Nephron (organoid): Measurements from ENCODE around the gene SLC4A7.
"Not testable (repeated sequence)": the region's sequence is repeated elsewhere in the genome, so short reads cannot be mapped to it uniquely, and the experiment has no call there.

Experiments
- H3K27ac Mint-ChIP-seq, 3 experiments: 2 replicates each; pipeline ENCODE4 v1.8.0; 2020; ENCODE audit warnings: mixed read lengths in 3 of 3, mild to moderate bottlenecking in 2 of 3, moderate library complexity in 1 of 3
- H3K27me3 Mint-ChIP-seq: 2 replicates; pipeline ENCODE4 v1.8.0; 2021; ENCODE audit warnings: low read depth, mild to moderate bottlenecking, moderate library complexity, mixed read lengths
- H3K36me3 Mint-ChIP-seq: 2 replicates; pipeline ENCODE4 v1.8.0; 2020; ENCODE audit warnings: low read depth, mixed read lengths
- H3K4me1 Mint-ChIP-seq: 2 replicates; pipeline ENCODE4 v1.8.0; 2020; ENCODE audit warnings: mixed read lengths
- H3K4me3 Mint-ChIP-seq, 3 experiments: 2 replicates each; pipeline ENCODE4 v1.8.0; 2020; ENCODE audit warnings: mild to moderate bottlenecking in 3 of 3, mixed read lengths in 3 of 3, moderate library complexity in 2 of 3
- H3K9me3 Mint-ChIP-seq: 2 replicates; pipeline ENCODE4 v1.8.0; 2020; ENCODE audit warnings: mixed read lengths
- TF ChIP-seq, protein P1 (sequence below), 3 experiments: fragments of 200-600 bp; sonication (generic); IDR thresholded peaks; one replicate each; pipeline ENCODE4 v1.5.0; 2021; ENCODE audit warnings: antibody characterized with exemption in 3 of 3; ENCODE audit not compliant: unreplicated experiment in 3 of 3

Gene SLC4A7

DNA sequence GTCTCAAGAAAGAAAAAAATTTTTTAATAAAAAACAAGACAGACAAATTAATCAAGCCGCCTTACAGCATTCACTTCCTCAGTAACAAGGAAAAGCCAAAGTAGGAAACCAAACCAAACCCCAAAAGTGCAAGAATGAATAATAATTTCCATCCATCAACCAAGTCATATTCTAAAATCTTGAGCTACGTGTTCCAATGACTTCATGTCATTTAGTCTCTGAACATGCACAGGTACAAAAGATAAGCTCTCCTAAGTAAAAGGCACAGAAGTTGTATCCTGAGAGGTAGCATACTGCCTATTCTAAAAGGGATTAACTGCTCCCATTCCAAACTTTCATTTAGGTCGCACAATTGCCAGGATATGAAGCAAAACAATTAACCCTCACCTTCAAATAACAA, 29.7 kb downstream of the SLC4A7 start:
- TF ChIP-seq, protein P1, sequence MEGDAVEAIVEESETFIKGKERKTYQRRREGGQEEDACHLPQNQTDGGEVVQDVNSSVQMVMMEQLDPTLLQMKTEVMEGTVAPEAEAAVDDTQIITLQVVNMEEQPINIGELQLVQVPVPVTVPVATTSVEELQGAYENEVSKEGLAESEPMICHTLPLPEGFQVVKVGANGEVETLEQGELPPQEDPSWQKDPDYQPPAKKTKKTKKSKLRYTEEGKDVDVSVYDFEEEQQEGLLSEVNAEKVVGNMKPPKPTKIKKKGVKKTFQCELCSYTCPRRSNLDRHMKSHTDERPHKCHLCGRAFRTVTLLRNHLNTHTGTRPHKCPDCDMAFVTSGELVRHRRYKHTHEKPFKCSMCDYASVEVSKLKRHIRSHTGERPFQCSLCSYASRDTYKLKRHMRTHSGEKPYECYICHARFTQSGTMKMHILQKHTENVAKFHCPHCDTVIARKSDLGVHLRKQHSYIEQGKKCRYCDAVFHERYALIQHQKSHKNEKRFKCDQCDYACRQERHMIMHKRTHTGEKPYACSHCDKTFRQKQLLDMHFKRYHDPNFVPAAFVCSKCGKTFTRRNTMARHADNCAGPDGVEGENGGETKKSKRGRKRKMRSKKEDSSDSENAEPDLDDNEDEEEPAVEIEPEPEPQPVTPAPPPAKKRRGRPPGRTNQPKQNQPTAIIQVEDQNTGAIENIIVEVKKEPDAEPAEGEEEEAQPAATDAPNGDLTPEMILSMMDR (IDR thresholded peaks at IDR 0.05; ENCODE audit: unreplicated experiment in 3 of 3) = no peak
- Mint-ChIP-seq H3K27ac (peak overlapping the region in 1 of 3 experiments; percentile 58), H3K4me1 (peaks cover 7% of the 10 kb centered on the region), H3K27me3 (no peaks in the 10 kb centered on the region), H3K9me3 (no peaks in the 10 kb centered on the region), H3K4me3 (no peak overlapping the region), H3K36me3 (peaks cover 18% of the 10 kb centered on the region)

DNA sequence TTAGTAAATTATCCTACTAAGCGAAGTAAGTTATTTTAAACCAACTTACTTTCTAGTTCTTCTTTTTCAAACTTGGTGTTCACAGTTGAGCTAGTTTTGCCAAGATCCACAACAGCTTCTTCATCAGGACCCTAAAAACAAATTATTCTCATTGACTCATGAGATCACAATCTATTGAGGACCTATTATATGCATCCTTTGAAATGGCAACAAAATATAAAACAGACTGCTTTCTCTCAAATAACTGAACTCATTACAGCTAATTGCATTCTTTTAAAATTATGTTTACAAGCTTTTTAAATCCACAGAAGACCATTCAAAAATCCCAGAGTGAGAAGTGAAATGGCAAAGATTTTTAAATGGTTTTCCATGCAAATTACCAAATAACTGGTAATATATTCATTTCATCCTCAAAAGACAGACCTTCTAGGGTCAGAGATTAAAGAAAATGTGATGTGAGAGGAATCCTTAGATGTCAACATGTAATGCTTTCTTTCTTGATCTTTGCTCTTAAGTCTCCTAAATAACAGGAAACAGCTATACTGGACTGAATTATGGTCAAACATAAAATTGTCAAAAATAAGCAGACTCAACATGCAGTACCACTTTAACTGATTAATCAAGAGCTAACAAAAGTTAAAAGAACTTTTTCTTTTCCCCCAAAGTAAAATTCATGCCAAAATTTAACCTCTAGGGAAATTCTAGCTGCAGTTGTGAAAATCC, 31.7 kb downstream of the SLC4A7 start:
- peaks cover 7% of the 10 kb centered on the region for H3K4me1 Mint-ChIP-seq

DNA sequence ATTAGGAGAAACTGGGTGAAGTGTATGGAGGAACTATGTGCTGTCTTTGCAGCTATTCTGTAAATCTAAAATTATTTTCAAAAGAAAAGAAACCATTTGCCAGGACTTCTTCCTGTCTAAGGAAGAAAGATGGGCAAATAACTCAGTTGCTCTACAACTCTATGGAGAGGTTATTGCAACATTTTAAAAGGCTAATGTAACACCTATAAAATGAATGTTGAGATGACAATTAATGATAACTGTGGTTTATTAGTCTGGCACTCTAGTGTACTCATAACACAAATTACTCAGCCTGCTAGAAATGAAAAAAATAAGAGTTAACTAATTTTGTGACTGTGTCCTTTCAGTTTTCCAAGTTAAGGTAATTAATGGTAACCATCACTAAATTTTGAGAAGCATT, 32.3 kb downstream of the SLC4A7 start:
- no peaks in the 10 kb centered on the region for H3K9me3 Mint-ChIP-seq
- peaks cover 15% of the 10 kb centered on the region for H3K36me3 Mint-ChIP-seq
- H3K4me3 Mint-ChIP-seq = no peak overlapping the region
- no peak overlapping the region for H3K27ac Mint-ChIP-seq
- TF ChIP-seq, protein P1 (IDR thresholded peaks at IDR 0.05; ENCODE audit: unreplicated experiment in 3 of 3) = no peak
- H3K4me1 Mint-ChIP-seq = peaks cover 7% of the 10 kb centered on the region
- no peaks in the 10 kb centered on the region for H3K27me3 Mint-ChIP-seq

More for the DNA sequence above, 31.7 kb downstream of the SLC4A7 start:
- Mint-ChIP-seq H3K9me3 (no peaks in the 10 kb centered on the region), H3K36me3 (peaks cover 14% of the 10 kb centered on the region), H3K4me3 (no peak overlapping the region), H3K27me3 (no peaks in the 10 kb centered on the region), H3K27ac (peak overlapping the region in 1 of 3 experiments; percentile 62)
- TF ChIP-seq, protein P1 (IDR thresholded peaks at IDR 0.05; ENCODE audit: unreplicated experiment in 3 of 3) = no peak

DNA sequence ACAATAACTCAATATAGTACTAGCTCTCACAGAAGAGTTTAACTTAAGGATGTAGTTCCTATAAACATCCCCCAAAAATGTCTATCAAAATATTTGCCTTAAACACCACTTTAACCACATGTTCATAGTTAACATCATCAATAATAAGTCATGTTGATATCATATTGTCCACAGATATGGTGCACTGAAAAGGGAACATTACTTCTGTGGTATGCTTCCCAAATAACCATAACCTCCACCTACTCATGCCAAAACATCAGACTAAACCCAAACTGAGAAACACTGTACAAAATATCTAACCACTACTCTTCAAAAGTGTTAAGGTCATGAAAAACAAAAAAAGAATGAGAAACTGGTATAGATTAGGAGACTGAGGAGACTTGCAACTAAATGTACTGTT, 32.9 kb downstream of the SLC4A7 start:
- Mint-ChIP-seq H3K36me3 (peaks cover 15% of the 10 kb centered on the region), H3K4me1 (peaks cover 7% of the 10 kb centered on the region), H3K4me3 (no peak overlapping the region), H3K27ac (no peak overlapping the region), H3K27me3 (no peaks in the 10 kb centered on the region), H3K9me3 (no peaks in the 10 kb centered on the region)
- TF ChIP-seq, protein P1 (IDR thresholded peaks at IDR 0.05; ENCODE audit: unreplicated experiment in 3 of 3) = no peak

DNA sequence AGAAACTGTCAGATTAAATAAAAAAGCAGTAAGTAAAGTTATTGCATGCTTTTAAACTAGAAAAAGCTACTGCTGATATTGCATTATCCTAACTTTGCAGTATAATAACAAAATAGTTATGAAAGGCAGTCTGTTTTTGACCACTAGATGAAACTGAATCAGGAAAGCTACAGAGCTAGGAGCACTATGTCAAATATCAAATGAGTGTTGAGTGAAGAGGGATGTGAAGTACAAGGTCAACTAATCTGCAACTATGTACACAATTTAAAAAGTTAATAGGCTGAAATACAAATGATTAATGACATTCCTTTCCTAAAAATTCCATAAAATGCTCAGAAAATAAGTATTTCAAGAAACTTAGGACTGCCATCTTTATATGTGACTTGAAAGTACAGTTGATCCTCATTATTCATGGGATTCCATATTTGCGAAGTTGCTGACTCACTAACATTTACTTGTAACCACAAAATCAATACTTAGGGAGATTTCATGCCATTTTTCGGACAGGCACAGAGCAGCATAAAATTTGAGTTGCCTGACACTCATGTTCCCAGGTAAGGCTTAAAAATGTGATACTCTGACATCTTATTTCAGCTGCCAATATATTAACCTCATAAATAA, 34.5 kb downstream of the SLC4A7 start:
- Mint-ChIP-seq H3K4me3 (no peak overlapping the region), H3K27me3 (no peaks in the 10 kb centered on the region), H3K9me3 (no peaks in the 10 kb centered on the region), H3K27ac (peak overlapping the region in 1 of 3 experiments; percentile 33), H3K4me1 (peaks cover 7% of the 10 kb centered on the region), H3K36me3 (peaks cover 21% of the 10 kb centered on the region)
- TF ChIP-seq, protein P1 (IDR thresholded peaks at IDR 0.05; ENCODE audit: unreplicated experiment in 3 of 3) = no peak

DNA sequence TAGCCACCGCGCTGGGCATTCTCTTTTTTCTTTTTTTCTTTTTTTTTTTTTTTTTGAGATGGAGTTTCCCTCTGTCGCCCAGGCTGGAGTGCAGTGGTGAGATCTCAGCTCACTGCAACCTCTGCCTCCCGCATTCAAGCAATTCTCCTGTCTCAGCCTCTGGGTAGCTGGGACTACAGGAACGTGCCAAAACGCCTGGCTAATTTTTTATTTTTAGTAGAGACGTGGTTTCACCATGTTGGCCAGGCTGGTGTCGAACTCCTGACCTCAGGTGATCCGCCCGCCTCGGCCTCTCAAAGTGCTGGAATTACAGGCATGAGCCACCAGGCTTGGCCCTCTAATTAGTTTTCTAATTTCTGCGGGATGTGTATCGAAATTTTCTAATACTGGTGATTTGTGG, 41.2 kb downstream of the SLC4A7 start:
- H3K27me3 Mint-ChIP-seq, H3K4me1 Mint-ChIP-seq, H3K4me3 Mint-ChIP-seq, H3K27ac Mint-ChIP-seq: not testable (repeated sequence)
- Mint-ChIP-seq H3K9me3 (peaks cover 13% of the 10 kb centered on the region), H3K36me3 (peaks cover 64% of the 10 kb centered on the region)

DNA sequence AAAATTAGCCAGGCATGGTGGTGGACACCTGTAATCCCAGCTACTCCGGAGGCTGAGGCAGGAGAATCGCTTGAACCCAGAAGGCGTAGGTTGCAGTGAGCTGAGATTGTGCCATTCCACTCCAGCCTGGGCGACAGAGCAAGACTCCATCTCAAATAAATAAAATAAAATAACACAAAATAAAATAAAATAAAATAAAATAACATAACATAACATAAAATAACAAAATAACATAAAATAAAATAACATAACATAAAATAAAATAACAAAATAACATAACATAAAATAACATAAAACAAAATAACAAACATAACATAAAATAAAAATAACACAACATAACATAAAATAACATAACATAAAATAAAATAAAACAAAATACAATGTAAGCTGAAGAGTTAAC, 45.8 kb downstream of the SLC4A7 start:
- not testable (repeated sequence) for H3K4me1 Mint-ChIP-seq, H3K27me3 Mint-ChIP-seq, H3K4me3 Mint-ChIP-seq, H3K27ac Mint-ChIP-seq
- Mint-ChIP-seq H3K36me3 (peaks cover 74% of the 10 kb centered on the region), H3K9me3 (peaks cover 13% of the 10 kb centered on the region)
